ENCODE results near the gene PRRX2.

- TF ChIP-seq POLR2A (IDR thresholded peaks at IDR 0.05), result no peak
- TF ChIP-seq, protein P1, sequence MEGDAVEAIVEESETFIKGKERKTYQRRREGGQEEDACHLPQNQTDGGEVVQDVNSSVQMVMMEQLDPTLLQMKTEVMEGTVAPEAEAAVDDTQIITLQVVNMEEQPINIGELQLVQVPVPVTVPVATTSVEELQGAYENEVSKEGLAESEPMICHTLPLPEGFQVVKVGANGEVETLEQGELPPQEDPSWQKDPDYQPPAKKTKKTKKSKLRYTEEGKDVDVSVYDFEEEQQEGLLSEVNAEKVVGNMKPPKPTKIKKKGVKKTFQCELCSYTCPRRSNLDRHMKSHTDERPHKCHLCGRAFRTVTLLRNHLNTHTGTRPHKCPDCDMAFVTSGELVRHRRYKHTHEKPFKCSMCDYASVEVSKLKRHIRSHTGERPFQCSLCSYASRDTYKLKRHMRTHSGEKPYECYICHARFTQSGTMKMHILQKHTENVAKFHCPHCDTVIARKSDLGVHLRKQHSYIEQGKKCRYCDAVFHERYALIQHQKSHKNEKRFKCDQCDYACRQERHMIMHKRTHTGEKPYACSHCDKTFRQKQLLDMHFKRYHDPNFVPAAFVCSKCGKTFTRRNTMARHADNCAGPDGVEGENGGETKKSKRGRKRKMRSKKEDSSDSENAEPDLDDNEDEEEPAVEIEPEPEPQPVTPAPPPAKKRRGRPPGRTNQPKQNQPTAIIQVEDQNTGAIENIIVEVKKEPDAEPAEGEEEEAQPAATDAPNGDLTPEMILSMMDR (IDR thresholded peaks at IDR 0.05), result no peak
- no peak for TF ChIP-seq EP300 (IDR thresholded peaks at IDR 0.05)
These were observed 40.5 kb upstream of the PRRX2 start for GRCh38 chr9:129624947-129625346.
